Stimulated activated CD4-positive, alpha-beta T cell treated with anti-CD3 and anti-CD28 coated beads, TNF-alpha, amount 100 ng/mL, for 48 hours (primary cell): ENCODE results near the gene OCA2.
"Not testable (repeated sequence)": the region's sequence is repeated elsewhere in the genome, so short reads cannot be mapped to it uniquely, and the experiment has no call there.

Source experiments
- DNase-seq, 3 donors: peaks; one replicate each; pipeline ENCODE4 v3.0.0-alpha.2; 2020; ENCODE audit warnings: low read depth in 3 of 3

Gene OCA2

GRCh38 chr15:28098766-28099554, at the start of gene OCA2:
TSS of gene OCA2 (minus strand) at chr15:28099315. CDS start at chr15:28081874, 17,441 bp downstream.
- DNase-seq, result peak in 1 of 3 donors; percentile 57

GRCh38 chr15:28147801-28148200, 48.7 kb upstream of the OCA2 start:
- DNase-seq, result no peak

DNA sequence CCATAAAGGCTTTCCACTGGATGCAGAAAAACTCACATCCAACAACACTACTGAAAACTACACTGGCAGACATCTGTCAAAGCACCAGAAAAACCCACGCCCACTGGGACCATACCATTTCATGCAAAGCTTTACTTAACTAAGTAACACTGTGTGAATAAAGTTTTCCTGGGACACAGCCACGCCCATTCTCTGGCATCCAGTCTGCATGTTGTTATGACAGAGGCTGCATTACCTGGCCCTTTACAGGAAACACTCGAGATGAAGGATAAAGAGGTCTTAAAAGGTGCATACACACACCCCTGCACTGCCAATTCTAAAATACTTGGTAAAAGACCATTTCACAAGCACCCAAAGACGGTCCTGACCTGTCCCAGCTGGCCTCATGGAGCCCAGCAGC, 46.3 kb upstream of the OCA2 start:
- DNase-seq, result not testable (repeated sequence)

GRCh38 chr15:28140062-28140461, 40.9 kb upstream of the OCA2 start:
- no peak for DNase-seq

- DNase-seq, result not testable (repeated sequence)
Observed at GRCh38 chr15:28137408-28138039, 38.4 kb upstream of the OCA2 start.

DNA sequence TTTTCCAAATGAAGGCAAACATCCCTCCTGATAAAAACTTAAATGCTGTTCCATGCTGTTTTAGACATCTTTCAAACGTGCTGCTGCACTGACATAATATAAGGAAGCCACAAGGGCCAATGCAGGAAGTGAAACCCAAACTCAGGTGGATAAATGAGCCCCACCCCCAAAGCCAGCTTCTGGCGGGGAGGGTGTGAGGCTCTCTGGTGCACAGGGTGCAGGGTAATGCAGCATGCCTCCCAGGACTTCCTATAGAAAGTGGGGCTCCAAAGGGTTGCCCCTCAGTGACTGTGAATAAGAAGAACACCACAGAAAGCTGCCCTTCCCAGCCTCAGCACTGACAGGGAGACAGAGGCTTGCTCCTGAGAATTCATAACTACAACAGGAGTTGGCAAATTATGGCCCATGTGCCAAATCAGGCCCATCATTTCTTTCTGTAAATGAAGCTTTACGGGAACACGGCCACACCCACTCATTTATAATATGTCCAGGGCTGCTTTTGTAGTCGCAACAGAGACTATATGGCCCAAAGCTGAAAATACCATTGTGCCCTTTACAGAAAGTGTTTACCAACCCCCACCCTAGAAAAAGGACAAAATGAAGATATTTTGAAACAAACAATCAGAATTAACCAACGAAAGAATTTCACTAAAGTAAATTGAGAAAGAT, 37.3 kb upstream of the OCA2 start:
- not testable (repeated sequence) for DNase-seq

GRCh38 chr15:28133281-28133680, 34.2 kb upstream of the OCA2 start:
- DNase-seq, result no peak

GRCh38 chr15:28132524-28133275, 33.6 kb upstream of the OCA2 start:
- no peak for DNase-seq

- DNase-seq, result no peak
Observed at GRCh38 chr15:28131946-28132345, 32.8 kb upstream of the OCA2 start.

DNA sequence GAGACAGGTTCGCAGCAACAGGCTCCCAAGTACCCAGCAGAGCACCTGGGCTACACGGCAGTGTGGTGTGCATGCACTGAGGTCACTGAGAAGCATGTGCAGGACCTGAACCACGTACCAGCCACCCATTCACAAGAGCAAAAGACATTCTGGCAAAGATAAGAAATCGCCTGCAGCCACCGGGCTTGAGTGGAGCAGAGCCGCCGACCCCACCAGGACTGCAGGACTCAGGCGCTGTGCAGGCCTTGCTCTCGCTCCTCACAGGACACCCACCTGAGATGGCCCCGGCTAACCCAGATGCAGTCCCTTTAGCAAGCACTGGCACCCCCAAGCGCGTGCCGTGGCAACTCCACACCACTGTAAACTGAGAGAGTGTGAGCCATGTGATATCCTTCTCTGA, 32.3 kb upstream of the OCA2 start:
- DNase-seq, result no peak

DNA sequence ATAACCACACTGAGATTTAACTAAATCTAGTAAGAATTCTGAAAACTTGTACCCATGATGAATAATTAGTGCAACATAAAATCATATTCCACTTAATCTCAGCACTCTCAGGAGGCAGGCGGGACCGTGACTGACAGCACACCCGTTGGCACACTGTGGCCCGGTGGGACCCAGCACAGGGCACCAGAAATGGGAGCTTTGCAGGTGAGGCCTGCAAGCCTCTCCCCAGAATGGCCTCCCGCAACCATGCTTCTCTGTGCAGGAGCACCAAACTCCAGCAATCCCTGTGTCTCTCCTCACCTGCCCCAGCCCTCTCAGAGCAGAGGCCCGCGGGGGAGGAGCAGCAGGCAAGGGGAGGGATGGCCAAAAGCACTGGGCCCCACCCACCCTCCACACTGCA, 31.5 kb upstream of the OCA2 start:
- no peak for DNase-seq

- no peak for DNase-seq
Observed at GRCh38 chr15:28129231-28129848, 30.2 kb upstream of the OCA2 start.

DNA sequence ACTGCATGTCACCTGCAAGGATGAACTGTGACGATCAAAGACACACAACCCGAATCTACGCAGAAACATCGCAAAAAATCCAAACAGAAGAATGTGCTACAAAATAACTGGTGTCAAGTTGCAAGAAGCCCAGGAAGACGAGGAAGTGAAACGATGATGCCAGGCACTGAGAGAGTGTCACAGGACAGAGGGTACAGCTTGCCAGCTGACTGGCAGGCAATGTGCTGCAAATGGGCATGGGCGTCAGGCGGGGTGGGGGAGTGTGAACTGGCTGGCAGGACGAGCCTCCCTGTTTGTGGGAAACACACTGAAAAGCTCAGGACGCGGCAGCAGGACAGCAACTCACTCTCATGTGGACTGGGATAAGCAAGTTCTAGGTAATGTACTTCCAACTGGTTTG, 28.9 kb upstream of the OCA2 start:
- DNase-seq, result no peak

- DNase-seq, result no peak
Observed at GRCh38 chr15:28127036-28127435, 27.9 kb upstream of the OCA2 start.

DNA sequence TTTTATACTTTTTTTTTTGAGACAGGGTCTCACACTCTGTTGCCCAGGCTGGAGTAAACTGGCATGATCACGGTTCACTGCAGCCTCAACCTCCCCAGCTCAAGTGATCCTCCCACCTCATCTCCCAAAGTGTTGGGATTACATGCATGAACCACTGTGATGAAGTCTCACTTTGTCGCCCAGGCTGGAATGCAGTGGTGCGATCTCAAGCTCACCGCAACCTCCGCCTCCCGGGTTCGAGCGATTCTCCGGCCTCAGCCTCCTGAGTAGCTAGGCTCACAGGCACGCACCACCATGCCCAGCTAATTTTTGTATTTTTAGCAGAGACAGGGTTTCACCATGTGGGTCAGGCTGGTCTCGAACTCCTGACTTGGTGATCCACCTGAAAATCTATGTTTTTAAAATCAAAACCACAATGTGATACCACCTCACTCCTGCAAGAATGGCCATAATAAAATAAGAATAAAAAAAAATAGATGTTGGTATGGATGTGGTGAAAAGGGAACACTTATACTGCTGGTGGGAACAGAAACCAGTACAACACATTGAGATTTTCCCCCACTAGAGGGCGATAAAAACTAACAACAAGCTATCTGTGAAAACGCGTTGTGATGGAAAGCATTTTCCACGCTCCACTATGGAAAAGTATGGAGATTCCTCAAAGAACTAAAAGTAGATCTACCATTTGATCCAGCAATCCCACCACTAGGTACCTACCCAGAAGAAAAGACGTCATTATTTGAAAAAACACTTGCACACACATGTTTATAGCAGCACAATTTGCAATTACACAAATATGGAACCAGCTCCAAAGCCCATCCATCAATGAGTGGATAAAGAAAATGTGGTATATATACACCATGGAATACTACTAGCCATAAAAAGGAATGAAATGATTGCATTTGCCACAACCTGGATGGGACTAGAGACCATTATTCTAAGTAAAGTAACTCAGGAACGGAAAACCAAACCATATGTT, 26.8 kb upstream of the OCA2 start:
- no peak for DNase-seq

- DNase-seq, result no peak
Observed at GRCh38 chr15:28124841-28125240, 25.7 kb upstream of the OCA2 start.

- no peak for DNase-seq
Observed at GRCh38 chr15:28123408-28124023, 24.4 kb upstream of the OCA2 start.

DNA sequence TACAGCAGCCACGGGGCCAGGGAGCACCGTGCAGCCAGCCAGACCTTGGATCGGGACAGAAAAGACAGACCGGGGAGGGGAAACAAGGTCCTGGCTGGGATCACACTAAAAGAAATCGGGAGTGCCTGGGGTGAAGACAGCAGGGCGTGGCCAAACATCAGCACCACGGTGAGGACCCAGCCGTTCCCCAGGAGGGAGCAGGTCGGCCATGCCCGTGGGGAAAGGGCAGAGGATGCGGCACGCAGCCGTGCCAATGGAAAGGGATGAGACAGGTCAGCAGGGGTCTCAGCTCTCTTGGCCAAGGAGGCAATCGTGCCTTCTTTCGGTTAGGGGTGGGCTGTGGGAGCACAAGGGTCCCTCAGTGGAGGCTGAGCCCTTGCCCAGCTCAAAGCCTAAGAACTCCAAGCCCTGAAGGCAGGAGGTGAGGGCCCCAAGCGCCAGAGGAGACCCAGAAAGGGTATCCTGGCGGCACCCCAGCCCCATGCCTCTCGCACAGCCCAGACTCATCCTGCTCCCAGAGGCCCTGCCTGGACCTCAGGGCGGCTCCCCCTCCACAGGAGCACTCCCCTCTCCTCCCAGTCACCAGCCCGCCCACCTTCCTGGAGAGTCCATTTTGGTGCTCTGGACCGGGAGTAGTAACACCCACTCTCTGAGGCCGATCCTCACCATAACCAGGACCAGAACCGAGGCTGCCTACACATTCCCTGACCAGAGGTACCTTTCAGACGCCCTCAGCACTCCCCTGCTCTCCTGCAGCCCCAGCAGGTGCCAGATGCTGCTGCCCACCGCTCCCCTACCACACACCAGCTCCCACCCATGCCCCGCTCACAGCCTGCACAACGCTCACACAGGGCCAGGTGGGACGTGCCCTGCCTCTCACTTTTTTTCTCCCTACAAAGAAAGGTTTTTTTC, 23.2 kb upstream of the OCA2 start:
- DNase-seq, result no peak

DNA sequence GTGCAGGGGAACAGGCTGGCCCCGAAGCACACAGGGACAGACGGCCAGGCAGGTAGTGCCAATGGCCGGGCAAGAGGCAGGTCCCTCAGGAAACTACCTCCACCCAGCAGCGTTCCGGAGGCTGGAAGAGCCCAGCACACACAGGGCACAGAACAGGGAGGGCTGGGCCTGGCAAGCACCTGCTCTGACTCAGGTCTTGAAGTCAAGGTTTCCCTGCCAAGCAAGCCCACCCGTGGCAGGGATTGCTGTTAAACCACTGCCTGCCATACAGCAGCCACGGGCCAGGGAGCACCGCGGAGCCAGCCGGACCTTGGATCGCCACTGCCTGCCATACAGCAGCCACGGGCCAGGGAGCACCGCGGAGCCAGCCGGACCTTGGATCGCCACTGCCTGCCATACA, 22.5 kb upstream of the OCA2 start:
- not testable (repeated sequence) for DNase-seq
